ENCODE results near the gene CENPP.
"Not testable (repeated sequence)": the region's sequence is repeated elsewhere in the genome, so short reads cannot be mapped to it uniquely, and the experiment has no call there.

The CENPP gene

DNA sequence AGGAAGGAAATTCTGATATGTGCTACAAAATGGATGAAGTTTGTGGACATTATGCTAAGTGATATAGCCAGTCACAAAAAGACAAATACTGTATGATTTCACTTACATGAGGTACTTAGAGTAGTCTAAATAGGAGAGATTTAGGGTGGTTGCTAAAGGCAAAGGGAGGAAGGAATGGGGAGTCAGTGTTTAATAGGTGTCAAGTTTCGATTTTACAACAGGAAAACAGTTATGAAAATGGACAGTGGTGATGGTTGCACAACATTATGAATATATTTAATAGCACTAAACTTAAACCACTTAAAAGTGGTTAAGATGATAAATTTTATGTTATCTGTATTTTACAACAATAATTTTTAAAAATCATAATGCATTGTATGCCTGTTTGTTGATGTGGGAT is 250.4 kb downstream of the CENPP start:
- no peak overlapping the region for H3K9ac ChIP-seq (ENCODE audit: insufficient read length)
- H3K36me3 ChIP-seq (ENCODE audit: insufficient read depth, low read length) = no peaks in the 10 kb centered on the region
- no peak for DNase-seq (ENCODE audit: low read depth, low spot score)
- no peak overlapping the region for H3K4me3 ChIP-seq
- no peak for TF ChIP-seq POLR2AphosphoS5 (IDR thresholded peaks at IDR 0.05; ENCODE audit: borderline replicate concordance, low read depth, low read length)
- no peak for TF ChIP-seq FOXP2 (optimal IDR thresholded peaks at IDR 0.05; ENCODE audit: control extremely low read depth, extremely low read length, insufficient read depth)
- no peak for TF ChIP-seq EZH2 (IDR thresholded peaks at IDR 0.05)
- H3K27ac ChIP-seq = no peak overlapping the region
- H3K9me3 ChIP-seq (ENCODE audit: low read depth, low read length) = no peaks in the 10 kb centered on the region

DNA sequence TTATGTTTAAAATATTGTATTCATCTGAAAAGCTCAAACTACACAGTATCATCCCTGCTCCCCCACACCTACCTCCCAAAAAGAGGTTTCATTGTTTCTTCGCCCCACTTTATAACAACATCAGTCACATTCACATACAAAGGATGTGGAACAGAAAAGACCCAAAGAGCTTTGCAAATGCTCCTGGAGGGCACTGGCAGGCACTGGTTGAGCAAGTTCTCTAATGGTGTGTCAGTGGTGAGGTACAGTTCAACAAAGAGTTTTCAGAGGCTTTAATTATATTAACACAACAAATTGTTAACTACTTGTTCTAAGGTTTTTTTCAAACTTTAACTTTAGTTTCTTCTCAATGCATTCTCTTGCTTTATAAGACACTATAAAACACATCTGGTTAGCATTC is 264.2 kb downstream of the CENPP start:
- H3K4me3 ChIP-seq = no peak overlapping the region
- H3K9ac ChIP-seq (ENCODE audit: insufficient read length) = no peak overlapping the region
- no peaks in the 10 kb centered on the region for H3K9me3 ChIP-seq (ENCODE audit: low read depth, low read length)
- no peak for DNase-seq (ENCODE audit: low read depth, low spot score)
- no peaks in the 10 kb centered on the region for H3K36me3 ChIP-seq (ENCODE audit: insufficient read depth, low read length)
- no peak for TF ChIP-seq POLR2AphosphoS5 (IDR thresholded peaks at IDR 0.05; ENCODE audit: borderline replicate concordance, low read depth, low read length)
- TF ChIP-seq EZH2 (IDR thresholded peaks at IDR 0.05) = no peak
- no peak for TF ChIP-seq FOXP2 (optimal IDR thresholded peaks at IDR 0.05; ENCODE audit: control extremely low read depth, extremely low read length, insufficient read depth)
- H3K27ac ChIP-seq = peak overlapping the region; percentile 22; the same call in 1 of the 2 replicates

DNA sequence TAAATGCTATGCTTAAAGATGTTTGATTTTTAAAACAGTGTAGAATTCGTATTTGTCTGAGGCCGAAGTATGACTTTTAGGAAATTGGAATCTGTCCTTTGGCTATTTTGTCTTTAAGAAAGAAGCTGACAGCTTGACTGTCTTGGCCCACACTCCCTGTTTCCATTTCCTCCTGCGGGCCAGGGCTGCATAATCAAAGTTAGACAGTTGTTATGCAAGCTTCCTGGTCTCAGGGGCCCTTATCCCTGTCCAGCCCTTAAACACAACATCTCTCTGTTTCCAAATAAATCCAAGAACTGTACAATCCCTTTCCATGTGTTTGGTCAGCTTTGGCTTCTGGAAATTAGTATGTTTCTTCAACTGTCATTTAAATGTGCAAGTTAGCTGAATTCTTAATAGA is 264.6 kb downstream of the CENPP start:
- peak overlapping the region; percentile 22; the same call in 1 of the 2 replicates for H3K27ac ChIP-seq
- no peak overlapping the region for H3K4me3 ChIP-seq
- H3K9ac ChIP-seq (ENCODE audit: insufficient read length) = no peak overlapping the region
- H3K9me3 ChIP-seq (ENCODE audit: low read depth, low read length) = no peaks in the 10 kb centered on the region
- DNase-seq (ENCODE audit: low read depth, low spot score) = no peak
- TF ChIP-seq FOXP2 (optimal IDR thresholded peaks at IDR 0.05; ENCODE audit: control extremely low read depth, extremely low read length, insufficient read depth) (no peak), EZH2 (IDR thresholded peaks at IDR 0.05) (no peak), POLR2AphosphoS5 (IDR thresholded peaks at IDR 0.05; ENCODE audit: borderline replicate concordance, low read depth, low read length) (no peak)
- no peaks in the 10 kb centered on the region for H3K36me3 ChIP-seq (ENCODE audit: insufficient read depth, low read length)

DNA sequence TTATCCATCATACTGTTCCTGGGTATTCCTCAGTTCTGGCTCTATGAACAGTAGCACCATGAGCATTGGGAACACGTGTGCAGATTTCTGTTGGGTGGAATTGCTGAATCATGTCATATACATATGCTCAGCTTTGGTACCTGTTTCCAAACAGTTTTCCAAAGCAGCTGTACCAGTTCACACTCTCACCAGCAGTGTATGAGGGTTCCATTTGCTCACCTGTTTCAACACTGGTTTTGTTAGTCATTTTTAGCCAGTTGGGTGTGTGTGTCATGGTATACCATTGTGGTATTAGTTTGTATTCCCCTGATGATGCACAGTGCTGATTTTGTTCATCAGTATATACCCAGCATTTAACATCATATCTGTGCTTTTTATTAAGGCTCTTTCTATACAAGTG is 266.8 kb downstream of the CENPP start:
- no peak for DNase-seq (ENCODE audit: low read depth, low spot score)
- Histone ChIP-seq H3K9ac (ENCODE audit: insufficient read length) (no peak overlapping the region), H3K4me3 (no peak overlapping the region), H3K36me3 (ENCODE audit: insufficient read depth, low read length) (no peaks in the 10 kb centered on the region), H3K9me3 (ENCODE audit: low read depth, low read length) (no peaks in the 10 kb centered on the region), H3K27ac (no peak overlapping the region)
- TF ChIP-seq POLR2AphosphoS5 (IDR thresholded peaks at IDR 0.05; ENCODE audit: borderline replicate concordance, low read depth, low read length) (no peak), EZH2 (IDR thresholded peaks at IDR 0.05) (no peak), FOXP2 (optimal IDR thresholded peaks at IDR 0.05; ENCODE audit: control extremely low read depth, extremely low read length, insufficient read depth) (no peak)

DNA sequence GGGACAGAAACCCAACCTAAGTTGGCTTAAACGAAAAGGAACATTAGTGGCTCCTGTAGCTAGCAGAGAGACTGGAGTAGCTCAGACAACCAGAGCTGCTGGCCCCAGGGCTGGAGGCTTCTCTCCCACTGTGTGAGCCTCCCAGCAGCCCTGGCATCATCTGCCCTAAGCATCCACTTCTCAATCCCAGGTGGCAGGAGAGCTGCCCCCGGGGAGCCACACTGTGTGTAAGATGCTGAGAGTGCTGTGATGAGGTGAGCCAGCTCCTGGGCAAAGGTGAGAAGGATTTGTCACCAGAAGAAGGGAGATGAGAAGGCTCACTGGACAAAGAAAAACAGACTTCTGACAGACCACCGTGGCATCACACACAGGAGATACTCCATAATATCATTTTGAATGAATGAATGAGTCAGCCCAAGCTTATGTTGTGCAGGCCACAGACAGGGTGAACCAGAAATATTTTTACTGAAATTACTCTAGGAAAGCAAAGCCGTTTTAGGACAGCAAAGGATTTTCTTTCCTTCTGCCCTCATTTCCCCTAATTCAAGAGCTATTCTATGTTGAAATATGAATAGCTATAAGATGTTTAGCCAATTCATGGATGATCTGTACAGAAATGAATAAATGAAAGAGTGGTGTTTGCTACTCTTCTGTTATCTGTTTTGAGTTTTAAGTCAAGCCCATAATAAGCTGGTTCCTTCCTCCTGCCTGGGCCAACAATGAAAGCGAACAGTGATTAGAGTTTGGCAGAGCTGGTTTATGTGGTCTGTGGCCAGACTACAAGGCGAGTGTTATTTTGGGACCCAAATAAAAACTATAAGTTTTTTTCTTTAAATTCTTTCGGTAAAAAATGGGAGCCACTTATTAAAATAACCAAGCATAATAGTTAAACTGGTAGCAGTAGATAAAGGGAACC is 267.5 kb downstream of the CENPP start:
- no peaks in the 10 kb centered on the region for H3K9me3 ChIP-seq (ENCODE audit: low read depth, low read length)
- H3K9ac ChIP-seq (ENCODE audit: insufficient read length) = no peak overlapping the region
- H3K27ac ChIP-seq = no peak overlapping the region
- H3K36me3 ChIP-seq (ENCODE audit: insufficient read depth, low read length) = no peaks in the 10 kb centered on the region
- no peak for DNase-seq (ENCODE audit: low read depth, low spot score)
- TF ChIP-seq EZH2 (IDR thresholded peaks at IDR 0.05) = no peak
- no peak for TF ChIP-seq FOXP2 (optimal IDR thresholded peaks at IDR 0.05; ENCODE audit: control extremely low read depth, extremely low read length, insufficient read depth)
- no peak for TF ChIP-seq POLR2AphosphoS5 (IDR thresholded peaks at IDR 0.05; ENCODE audit: borderline replicate concordance, low read depth, low read length)
- no peak overlapping the region for H3K4me3 ChIP-seq

DNA sequence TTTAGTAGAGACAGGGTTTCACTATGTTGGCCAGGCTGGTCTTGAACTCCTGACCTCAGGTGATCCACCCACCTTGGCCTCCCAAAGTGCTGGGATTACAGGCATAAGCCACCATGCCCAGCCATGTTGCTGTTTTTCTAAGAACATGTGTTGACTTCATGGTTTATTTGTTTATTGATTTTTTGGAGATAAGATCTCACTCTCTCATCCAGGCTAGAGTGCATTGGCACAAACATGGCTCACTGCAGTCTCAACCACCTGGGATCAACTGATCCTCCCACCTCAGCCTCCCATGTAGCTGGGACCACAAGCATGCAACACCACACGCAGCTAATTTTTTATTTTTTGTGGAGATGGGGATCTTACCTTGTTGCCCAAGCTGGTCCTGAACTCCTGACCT is 269.3 kb downstream of the CENPP start:
- not testable (repeated sequence) for H3K27ac ChIP-seq; H3K36me3 ChIP-seq (ENCODE audit: insufficient read depth, low read length); H3K9me3 ChIP-seq (ENCODE audit: low read depth, low read length); H3K4me3 ChIP-seq; H3K9ac ChIP-seq (ENCODE audit: insufficient read length); DNase-seq (ENCODE audit: low read depth, low spot score)

DNA sequence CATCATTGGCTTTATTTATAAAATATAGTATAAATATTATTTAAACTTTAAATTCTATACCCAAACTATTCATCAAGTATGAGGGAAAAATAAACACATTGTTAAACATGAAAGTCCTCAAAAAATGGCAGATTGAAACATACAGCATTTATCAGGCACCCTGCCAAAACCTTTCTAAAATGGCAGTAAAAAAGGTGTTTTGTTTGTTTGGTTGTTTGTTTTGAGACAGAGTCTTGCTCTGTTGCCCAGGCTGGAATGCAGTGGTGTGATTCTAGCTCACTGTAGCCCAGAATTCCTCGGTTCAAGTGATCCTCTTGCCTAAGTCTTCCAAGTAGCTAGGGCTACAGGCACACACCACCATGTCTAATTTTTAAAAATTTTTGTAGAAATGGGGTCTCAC is 270.2 kb downstream of the CENPP start:
- no peak overlapping the region for H3K27ac ChIP-seq
- H3K9ac ChIP-seq (ENCODE audit: insufficient read length) = no peak overlapping the region
- no peaks in the 10 kb centered on the region for H3K9me3 ChIP-seq (ENCODE audit: low read depth, low read length)

DNA sequence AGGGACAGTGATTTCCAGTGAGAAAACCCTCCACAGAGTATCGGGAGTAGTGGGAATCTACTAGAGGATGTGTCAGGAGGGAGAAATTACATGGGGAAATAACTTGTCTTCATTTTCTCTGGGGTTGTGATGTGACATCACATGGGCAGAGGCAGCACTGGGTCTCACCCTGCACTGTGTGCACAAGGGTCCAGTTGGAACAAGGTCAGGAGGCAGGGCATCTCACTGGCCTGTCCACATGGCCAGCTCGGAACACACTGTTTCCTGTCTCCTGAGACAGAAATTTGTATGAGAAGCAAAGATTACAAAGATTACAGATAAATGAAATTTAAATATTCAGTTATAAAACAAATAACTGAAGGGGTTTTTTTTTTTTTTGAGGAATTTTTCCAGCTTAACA is 272.6 kb downstream of the CENPP start:
- H3K9ac ChIP-seq (ENCODE audit: insufficient read length) = no peak overlapping the region
- no peak for TF ChIP-seq POLR2AphosphoS5 (IDR thresholded peaks at IDR 0.05; ENCODE audit: borderline replicate concordance, low read depth, low read length)
- no peak for TF ChIP-seq FOXP2 (optimal IDR thresholded peaks at IDR 0.05; ENCODE audit: control extremely low read depth, extremely low read length, insufficient read depth)
- no peak for TF ChIP-seq EZH2 (IDR thresholded peaks at IDR 0.05)
- no peak overlapping the region for H3K27ac ChIP-seq
- H3K36me3 ChIP-seq (ENCODE audit: insufficient read depth, low read length) = no peaks in the 10 kb centered on the region
- no peaks in the 10 kb centered on the region for H3K9me3 ChIP-seq (ENCODE audit: low read depth, low read length)
- no peak for DNase-seq (ENCODE audit: low read depth, low spot score)
- H3K4me3 ChIP-seq = no peak overlapping the region

More for the DNA sequence above, 270.2 kb downstream of the CENPP start:
- Histone ChIP-seq H3K4me3 (no peak overlapping the region), H3K36me3 (ENCODE audit: insufficient read depth, low read length) (no peaks in the 10 kb centered on the region)
- TF ChIP-seq POLR2AphosphoS5 (IDR thresholded peaks at IDR 0.05; ENCODE audit: borderline replicate concordance, low read depth, low read length) = no peak
- TF ChIP-seq EZH2 (IDR thresholded peaks at IDR 0.05) = no peak
- no peak for TF ChIP-seq FOXP2 (optimal IDR thresholded peaks at IDR 0.05; ENCODE audit: control extremely low read depth, extremely low read length, insufficient read depth)
- DNase-seq (ENCODE audit: low read depth, low spot score) = no peak

Measured in SK-N-MC (cell line).